Epithelial cell of prostate (primary cell): ENCODE results near the gene TRIM62.
"Not testable (repeated sequence)": the region's sequence is repeated elsewhere in the genome, so short reads cannot be mapped to it uniquely, and the experiment has no call there.

Source experiments
- DNase-seq: peaks from one replicate; pipeline ENCODE4 v3.0.0-alpha.2; 2011; ENCODE audit warnings: low read depth, low spot score
- H3K27ac ChIP-seq: fragments of 450-650 bp; 2 replicates; pipeline ENCODE4 v1.5.1; 2017; ENCODE audit warnings: mild to moderate bottlenecking

Gene TRIM62

GRCh38 chr1:33141781-33142180, 40.1 kb downstream of the TRIM62 start:
- no peak overlapping the region for H3K27ac ChIP-seq
- no peak for DNase-seq

- no peak overlapping the region for H3K27ac ChIP-seq
- DNase-seq, result no peak
Observed at GRCh38 chr1:33141216-33141615, 40.6 kb downstream of the TRIM62 start.

GRCh38 chr1:33140153-33141149, 41.4 kb downstream of the TRIM62 start:
- DNase-seq, result no peak
- no peak overlapping the region for H3K27ac ChIP-seq

GRCh38 chr1:33137800-33138199, 44.0 kb downstream of the TRIM62 start:
- DNase-seq, result no peak
- H3K27ac ChIP-seq, result no peak overlapping the region

- H3K27ac ChIP-seq, DNase-seq: not testable (repeated sequence)
Observed at GRCh38 chr1:33136041-33136440, 45.8 kb downstream of the TRIM62 start.

- no peak for DNase-seq
Observed at GRCh38 chr1:33133478-33134105, 48.3 kb downstream of the TRIM62 start.

GRCh38 chr1:33132549-33132948, 49.3 kb downstream of the TRIM62 start:
- no peak overlapping the region for H3K27ac ChIP-seq
- DNase-seq, result no peak

More at GRCh38 chr1:33133478-33134105, 48.3 kb downstream of the TRIM62 start:
- H3K27ac ChIP-seq, result no peak overlapping the region

GRCh38 chr1:33131191-33131590, 50.7 kb downstream of the TRIM62 start:
- no peak overlapping the region for H3K27ac ChIP-seq
- DNase-seq, result no peak

- DNase-seq, result peak; percentile 79
Observed at GRCh38 chr1:33130297-33130696, 51.5 kb downstream of the TRIM62 start.

GRCh38 chr1:33128781-33129180, 53.1 kb downstream of the TRIM62 start:
- H3K27ac ChIP-seq, result peak overlapping the region; percentile 63
- DNase-seq, result no peak

More at GRCh38 chr1:33130297-33130696, 51.5 kb downstream of the TRIM62 start:
- no peak overlapping the region for H3K27ac ChIP-seq

- peak; percentile 91 for DNase-seq
- H3K27ac ChIP-seq, result peak overlapping the region; percentile 63
Observed at GRCh38 chr1:33127001-33127823, 54.6 kb downstream of the TRIM62 start.

- H3K27ac ChIP-seq, result peak overlapping the region; percentile 63
- no peak for DNase-seq
Observed at GRCh38 chr1:33126411-33127000, 55.3 kb downstream of the TRIM62 start.

GRCh38 chr1:33124647-33125046, 57.2 kb downstream of the TRIM62 start:
- not testable (repeated sequence) for DNase-seq, H3K27ac ChIP-seq

- H3K27ac ChIP-seq, result peak overlapping the region; percentile 9
- DNase-seq, result no peak
Observed at GRCh38 chr1:33123266-33123665, 58.6 kb downstream of the TRIM62 start.

GRCh38 chr1:33122483-33123178, 59.2 kb downstream of the TRIM62 start:
- DNase-seq, result no peak
- H3K27ac ChIP-seq, result peak overlapping the region; percentile 9

- no peak for DNase-seq
Observed at GRCh38 chr1:33121728-33122127, 60.1 kb downstream of the TRIM62 start.

GRCh38 chr1:33120436-33121231, 61.2 kb downstream of the TRIM62 start:
- no peak for DNase-seq
- no peak overlapping the region for H3K27ac ChIP-seq

More at GRCh38 chr1:33121728-33122127, 60.1 kb downstream of the TRIM62 start:
- no peak overlapping the region for H3K27ac ChIP-seq

GRCh38 chr1:33119532-33120217, 62.2 kb downstream of the TRIM62 start:
- DNase-seq, result no peak
- H3K27ac ChIP-seq, result no peak overlapping the region
